HG02571 (cell line): ENCODE measurements around the gene MTCL3.

Experiments
- ATAC-seq: cut with Tn5 transposase; IDR thresholded peaks from one replicate; pipeline ENCODE4 v1.9.1; 2021; ENCODE audit warnings: mild to moderate bottlenecking, moderate library complexity; ENCODE audit not compliant: unreplicated experiment

Gene MTCL3

DNA sequence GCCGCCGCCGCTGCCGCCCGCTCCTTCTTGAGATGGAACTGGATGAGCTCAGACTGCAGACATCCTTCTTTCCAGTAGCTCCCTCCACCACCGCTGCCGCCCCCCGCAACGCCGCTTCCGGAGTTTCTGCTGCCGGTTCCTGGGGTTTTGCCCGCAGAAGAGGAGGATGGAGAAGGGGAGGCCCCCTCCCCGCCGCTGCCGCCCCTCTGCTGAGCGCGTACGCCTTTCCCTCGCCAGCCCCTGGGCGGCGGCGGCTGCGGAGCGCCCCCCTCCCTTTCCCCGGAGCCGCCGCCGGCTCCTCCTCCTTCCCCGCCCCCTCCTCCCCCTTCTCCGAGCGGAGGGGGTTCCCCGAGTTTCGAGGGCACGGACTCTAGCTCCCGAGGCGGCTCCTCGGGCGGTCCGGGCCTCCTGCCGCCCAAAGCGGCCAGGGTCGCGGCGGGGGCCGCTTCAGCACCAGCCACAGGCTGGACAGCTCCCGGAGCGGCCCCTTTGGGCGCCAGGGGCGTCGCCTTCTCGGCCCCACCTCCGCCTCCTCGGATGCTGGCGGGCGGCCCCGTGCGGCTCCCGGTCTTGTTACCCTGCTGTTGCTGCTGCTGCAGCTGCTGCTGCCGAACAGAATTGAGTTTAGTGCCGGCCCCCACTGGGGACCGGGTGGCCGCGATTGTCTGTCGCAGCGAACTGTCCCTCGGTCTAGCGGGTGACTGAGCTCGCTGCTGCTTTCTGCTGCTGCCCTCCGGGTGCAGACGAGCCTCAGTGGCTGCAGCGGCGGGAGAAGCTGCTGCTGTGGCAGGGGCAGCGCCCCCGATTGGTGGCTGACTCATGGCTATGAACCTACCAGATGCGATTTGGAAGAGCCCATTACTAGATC is 3.1 kb downstream of the MTCL3 start:
- peak; percentile 60 for ATAC-seq

DNA sequence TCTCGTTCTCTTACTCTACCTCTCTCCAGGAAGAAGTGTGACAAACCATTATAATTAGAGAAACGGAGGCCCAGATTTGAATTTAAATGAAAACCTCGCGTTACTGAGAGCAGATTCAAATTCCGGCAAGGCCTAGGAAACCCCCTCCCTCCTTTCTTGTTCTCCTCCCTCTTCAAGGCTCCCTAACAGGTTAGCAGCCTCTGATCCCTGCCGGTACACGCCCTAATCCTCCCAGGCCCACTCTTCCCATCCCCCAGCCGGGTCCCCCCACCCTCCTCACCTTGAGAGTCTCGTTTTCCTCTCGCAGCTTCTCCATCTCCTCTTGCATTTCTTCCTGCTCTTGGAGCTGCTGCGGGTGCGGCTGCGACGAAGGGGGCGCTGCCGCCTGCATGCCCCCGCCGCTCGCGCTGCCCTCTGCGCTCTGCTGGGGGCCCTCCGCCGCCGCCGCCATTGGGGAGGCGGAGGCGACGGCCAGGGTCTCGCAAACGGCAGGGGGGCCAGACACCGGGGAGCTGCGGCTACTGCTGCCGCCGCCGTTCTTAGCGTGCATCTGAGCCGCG is 3.8 kb downstream of the MTCL3 start:
- ATAC-seq: peak; percentile 22

DNA sequence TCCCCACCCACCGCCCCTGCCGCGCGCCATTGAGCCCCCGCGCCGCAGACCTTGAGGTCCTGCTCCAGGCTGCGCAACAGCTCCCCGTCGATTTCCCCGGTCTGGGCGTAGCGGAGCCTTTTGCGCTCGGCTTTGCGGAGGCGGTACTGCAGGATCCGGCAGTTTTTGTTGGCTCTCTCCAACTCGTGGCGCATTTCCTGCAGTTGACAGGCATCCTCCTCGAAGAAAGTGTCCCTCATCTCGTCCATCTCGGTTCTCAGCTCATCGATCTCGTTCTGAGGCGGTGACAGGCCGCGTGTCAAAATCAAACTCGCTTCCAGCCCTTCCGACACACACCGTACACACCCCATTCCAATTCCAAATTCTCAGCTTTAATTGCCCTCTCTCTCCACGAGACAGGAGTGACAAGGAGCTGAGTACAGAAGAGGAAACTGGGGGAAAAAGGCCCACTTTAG is 4.3 kb downstream of the MTCL3 start:
- no peak for ATAC-seq

DNA sequence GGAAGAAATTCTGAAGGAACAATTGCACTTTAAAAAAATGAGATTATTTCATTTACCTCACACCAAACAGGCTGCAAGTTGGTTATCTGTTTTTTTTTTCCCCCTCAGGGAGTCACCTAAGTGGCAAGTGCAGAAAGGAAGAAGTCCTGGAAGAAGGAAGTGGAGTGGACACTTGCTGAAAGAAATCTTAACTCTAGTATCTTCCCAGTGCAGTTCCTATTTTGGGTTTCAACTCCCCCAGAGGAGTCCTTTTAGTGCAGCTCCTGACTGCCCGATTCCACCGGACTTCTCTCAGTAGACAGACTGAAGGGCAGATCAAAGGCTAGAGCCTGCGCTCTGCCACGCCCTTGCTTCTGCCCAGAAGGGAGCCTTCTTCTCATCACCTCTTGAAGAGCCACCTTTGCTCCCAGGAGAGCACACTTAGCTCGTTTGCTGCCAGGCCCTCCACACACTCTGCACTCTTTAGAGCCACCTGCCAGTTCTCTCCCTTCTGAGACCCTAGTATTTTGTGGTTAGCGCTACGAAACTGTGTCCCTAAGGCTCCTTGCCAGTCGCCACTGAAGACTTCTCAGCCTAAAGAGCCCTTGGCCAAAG is 4.9 kb downstream of the MTCL3 start:
- ATAC-seq: no peak

DNA sequence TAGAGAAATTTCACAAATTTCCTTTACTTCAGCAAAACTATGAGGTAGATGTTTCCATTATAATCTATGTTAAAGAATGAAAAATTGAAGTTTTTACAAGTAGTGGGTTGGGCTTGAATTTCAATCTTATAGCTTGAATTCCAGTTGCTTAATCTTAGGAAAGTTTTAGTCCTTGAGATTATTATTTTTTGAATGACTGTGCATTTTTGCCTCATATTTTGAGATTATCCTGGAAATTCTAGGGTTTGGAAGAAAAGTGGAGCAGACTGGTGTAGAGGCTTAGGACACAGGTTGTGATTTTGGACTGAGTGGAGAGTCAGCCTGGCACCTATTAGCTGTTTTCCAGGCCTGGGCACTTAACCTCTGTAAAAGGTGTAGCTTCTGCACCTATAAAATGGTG is 5.7 kb downstream of the MTCL3 start:
- ATAC-seq: no peak

DNA sequence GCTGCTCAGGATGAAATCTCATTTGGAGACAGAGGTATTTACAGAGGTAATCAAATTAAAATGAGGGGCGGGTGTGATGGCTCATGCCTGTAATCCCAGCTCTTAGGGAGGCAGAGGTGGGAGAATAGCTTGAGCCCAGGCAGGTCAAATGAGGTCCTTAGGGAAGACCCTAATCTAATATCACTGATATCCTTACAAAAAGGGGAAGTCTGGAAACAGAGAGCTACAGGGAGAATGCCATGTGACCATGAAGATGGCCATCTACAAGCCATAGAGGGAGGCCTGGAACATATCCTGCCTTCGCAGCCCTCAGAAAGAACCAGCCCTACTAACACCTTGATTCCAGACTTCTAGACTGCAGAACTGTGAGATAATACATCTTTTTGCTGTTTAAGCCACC is 8.3 kb downstream of the MTCL3 start:
- no peak for ATAC-seq

DNA sequence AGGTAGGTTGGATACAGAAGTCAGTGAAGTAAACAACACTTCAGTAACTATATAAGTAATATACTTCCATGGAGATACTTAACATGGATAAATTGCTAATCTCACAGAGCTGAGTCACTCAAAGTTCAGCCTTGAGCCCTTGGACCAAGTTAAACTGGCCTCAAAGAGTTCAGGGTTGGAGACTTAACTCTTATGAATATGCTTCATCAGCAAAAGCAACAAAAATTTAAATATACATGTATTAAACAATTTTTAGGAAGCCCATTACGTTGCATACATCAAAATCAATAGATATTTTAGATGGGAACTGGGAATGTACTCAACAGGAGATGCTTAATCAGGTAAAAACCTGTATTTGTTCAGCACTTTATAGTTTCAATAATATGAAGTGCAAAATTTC is 12.2 kb downstream of the MTCL3 start:
- no peak for ATAC-seq

DNA sequence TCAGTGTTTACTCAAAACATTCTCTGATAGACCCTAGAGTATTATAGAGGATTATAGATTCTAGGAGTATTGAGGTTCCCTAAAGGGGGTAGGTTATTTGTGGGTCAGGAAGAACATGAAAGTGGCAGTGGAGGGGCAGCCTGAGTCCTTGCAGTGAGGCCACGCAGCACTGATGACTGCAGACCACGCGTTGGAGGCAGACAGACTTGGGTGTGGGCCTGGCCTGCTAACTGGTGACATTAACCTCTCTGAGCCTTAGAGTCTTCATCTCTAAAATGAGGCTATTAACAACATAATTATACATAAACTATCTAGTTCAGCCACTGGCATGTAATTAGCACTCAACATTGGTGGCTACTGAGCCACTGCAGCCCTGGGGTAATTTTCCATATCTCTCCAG is 16.1 kb downstream of the MTCL3 start:
- no peak for ATAC-seq

DNA sequence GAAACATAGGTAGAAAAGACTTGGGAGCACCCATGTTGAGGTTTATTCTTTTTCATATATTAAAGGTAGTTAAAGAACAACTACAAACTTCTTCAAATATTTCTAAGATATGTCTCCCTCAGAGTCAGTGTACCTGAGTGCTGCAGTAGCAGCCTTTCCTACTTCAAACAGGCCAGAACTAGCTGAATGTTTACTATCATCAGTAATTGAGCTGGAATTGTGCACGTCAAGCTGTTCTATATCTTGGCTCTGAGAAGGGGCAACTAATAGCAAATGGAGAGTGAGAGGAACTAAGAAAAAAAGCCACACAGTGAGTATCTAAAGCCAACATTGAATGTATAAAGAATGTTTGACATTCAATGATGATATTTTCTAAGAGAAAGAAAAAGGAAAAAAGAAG is 21.7 kb downstream of the MTCL3 start:
- ATAC-seq: no peak

DNA sequence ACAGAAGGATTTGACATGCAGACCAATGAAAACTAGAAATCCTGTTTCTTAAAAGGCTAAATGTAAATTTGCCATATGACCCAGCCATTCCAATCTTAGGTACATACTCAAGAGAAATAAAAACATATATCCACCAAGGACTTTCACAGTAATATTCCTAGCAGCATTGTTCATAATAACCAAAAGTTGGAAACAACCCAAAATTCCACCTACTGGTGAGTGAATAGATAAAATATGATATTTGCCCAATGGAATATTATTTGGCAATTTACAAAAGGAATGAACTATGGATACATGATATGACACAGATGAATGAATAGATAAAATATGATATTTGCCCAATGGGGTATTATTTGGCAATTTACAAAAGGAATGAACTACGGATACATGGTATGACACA is 22.7 kb downstream of the MTCL3 start:
- ATAC-seq: no peak

DNA sequence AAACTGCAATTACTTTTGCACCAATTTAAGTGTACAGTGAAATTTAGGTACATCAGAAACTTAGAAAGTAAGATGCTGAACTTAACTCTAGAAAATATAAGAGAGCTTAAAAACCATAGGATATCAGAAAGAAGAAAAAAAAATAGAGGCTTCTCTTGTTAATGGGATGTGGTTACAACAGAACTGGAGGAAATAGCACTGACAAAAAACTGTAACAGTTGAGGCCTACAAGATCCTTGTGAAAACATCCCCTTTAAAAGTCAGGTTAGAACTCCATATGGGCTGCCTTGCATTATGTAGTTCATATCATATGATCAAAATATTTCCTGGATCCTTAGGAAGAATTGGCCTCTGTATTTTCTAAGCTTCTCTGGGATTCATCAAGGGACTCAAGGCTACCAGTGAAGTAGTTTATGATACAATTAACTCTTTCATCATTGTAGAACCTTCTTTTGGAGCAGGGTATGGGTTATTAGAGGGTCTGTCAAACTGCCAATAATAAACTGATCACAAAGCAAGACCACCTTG is 24.8 kb downstream of the MTCL3 start:
- no peak for ATAC-seq

DNA sequence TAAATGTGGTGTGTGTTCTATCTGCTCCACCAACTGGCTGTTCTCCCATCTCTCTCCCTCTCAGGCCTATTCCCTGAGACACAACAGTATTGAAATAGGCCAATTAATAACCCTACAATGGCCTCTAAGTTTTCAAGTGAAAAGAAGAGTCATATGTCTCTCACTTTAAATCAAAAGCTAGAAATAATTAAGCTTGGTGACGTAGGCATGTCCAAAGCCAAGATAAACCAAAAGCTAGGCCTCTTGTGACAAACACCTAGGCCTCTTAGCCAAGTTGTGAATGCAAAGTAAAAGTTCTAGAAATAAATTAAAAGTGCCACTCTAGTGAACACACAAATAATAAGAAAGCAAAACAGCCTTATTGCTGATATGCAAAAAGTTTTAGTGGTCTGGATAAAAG is 29.9 kb downstream of the MTCL3 start:
- ATAC-seq: no peak

DNA sequence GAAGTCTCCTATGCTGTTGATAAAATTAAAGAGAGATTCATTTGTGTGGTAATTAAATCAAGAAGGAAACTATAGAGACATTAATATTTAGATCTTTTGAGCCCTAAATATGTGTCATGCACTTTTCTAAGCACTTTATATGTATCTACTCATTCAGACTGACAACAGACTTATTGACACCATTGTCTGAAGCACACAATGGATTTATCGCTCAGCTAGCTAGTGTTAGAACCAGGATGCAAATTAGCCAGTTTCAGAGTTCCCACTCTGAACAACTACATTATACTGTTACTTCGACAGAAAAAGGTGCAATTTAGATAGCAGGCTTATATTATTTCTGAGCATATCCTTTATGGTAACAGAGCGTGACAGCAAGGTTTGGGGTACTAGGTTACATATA is 32.2 kb downstream of the MTCL3 start:
- ATAC-seq: no peak

DNA sequence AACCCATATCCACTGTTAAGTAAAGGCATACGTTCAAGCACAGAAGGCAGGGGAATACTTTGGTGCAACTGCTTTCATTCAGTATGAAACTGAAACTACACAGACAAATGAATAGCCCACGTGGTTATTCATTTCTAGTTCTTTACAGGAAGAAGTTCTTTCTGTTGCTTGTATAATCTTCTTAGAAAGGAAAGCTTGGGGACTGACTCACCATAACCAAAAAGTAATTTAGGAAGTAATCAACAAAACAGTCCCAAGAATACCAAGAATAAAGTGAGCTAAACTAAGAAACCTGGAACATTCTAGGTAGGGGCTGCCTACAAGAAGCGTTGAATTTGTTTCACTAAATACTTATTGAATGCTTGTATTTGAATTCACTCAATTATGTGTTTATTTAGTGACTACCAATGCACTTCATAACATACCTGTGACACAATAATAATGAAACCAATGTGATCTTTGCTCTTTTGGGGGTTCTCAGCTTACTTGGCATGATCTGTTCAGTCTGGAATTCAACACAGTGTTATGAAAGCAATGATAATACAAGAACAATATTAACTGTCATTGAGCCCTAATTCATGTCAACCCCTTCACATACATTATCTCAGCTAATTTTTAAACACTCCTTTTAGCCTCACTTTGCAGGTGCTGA is 34.8 kb downstream of the MTCL3 start:
- ATAC-seq: peak; percentile 100

DNA sequence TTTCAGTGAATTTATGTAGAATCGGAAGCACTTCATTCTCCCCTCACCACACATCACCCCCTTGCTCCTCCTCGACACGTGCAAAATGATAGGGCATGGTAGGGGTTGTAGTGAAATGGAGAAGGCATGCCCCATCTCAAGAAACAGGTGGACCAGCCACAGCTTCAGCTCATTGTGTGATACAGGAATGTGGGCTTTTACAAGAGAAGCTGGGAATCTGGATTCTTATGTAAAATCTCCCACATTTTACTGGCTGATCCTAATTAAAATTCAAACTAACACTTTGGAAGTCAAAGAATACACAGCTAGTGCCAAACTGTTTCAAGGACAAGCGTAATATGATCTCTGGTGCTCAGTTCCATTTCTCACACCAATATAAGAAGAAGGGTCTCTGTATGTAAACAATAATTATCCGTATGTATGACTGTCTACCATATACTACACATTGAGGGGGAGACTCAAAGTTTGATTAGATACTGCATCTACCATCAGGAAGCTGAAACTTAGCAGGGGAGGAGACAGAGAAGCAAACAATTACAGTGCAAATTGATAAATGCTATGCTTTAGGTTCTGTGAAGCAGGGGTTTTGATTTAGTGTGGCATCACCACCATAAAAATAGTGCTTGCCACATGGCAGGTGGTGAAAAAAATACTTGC is 35.6 kb downstream of the MTCL3 start:
- ATAC-seq: no peak

DNA sequence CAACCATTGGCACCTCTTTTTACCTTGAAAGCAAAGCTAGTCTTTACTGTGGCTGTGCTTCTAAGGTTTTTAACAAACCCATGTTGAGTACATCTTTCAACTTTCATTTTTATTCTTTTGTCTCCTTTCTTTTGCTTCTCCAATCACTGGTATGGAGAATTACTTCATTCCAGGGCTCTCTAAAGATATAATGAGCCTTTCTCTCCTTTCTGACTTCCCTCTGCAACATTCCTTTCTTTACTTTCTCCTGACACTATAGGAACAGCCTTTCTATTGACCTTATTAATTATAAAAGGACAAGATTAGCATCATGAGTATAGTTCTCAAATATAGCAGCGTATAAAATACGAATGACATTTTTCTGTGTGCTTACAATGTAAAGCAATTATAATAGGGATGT is 36.8 kb downstream of the MTCL3 start:
- ATAC-seq: no peak

DNA sequence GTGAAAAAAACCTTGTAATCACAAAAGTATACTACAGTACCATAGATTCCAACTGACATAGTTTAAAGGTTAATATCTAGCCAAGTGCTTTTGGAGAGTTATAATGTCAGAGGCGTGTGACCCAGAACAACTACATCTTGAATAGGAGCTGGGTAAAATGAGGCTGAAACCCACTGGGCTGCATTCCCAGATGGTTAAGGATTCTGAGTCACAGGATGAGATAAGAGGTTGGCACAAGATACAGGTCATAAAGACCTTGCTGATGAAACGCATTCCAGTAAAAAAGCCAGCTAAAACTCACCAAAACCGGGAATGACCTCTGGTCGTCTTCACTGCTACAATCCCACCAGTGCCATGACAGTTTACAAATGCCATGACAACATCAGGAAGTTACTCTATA is 37.5 kb downstream of the MTCL3 start:
- no peak for ATAC-seq

DNA sequence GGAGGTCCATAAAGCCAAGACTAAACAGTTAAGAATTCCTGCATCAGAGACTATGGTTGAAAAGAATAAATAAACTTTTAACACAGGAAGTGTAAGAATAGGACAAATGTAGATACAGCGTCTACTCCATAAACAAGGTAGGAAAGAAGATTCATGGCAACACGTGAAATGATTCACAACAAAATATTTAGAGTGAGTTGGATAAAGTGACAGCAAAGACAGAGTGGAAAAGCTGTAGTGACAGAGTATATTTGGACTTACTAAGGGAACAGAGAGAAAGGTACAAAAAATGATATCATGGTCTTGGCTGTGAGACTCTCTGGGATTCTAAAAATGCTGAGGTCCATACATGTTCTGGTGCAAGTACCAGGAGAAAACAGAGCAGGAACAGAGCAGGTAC is 38.0 kb downstream of the MTCL3 start:
- ATAC-seq: no peak

DNA sequence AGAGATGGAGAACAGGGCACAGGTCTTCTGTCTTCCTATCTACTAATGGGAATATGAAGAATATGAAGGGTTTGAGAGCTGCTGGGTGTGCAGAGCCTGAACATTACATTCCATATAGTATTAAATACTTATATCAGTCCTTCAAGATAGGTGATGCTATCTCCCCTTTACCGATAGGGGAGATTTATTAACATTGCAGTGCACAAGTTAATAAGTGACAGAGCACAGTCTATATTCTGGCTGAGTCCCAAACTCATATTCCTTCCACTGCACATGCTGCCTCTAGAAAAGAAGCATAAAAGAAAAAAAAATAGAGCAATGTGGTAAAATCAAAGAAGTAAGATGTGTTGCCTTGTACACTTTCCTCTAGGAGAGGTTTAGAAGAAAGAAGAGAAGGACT is 41.5 kb downstream of the MTCL3 start:
- no peak for ATAC-seq

DNA sequence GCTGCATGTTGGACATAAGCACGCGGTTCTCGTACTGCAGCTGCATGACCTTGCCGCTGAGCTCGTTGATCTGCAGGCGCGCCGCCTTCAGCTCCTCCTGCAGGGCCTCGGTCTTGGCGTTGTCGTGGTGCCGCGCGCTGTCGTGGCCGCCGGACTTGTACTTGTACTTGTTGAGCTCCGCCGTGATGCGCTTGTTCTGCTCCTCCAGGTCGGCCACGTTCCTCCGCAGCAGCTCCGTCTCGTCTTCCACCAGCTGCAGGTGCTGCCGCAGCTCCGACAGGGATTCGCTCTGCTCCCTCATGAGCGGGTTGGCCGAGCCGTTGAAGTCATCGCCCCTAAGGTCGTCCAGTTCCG is 43.3 kb downstream of the MTCL3 start:
- ATAC-seq: no peak
